ENCODE measurements around the gene CMC2.

CMC2 gene

GRCh38 chr16:81006813-81007695 lies at the start of gene CMC2, which contains the start of gene CENPN (continued):
- TF ChIP-seq PRDM10 (tag by site-specific recombination; IDR thresholded peaks at IDR 0.05), result peak; percentile 100
- no peak for TF ChIP-seq BCL6B (tag by site-specific recombination; IDR thresholded peaks at IDR 0.05)
- no peak for TF ChIP-seq ZNF16 (tag by site-specific recombination; IDR thresholded peaks at IDR 0.05; ENCODE audit: low read depth)
- TF ChIP-seq TSHZ1 (tag by site-specific recombination; IDR thresholded peaks at IDR 0.05; ENCODE audit: borderline replicate concordance), result no peak
- TF ChIP-seq ZNF292 (tag by site-specific recombination; IDR thresholded peaks at IDR 0.05; ENCODE audit: borderline replicate concordance, low read depth), result no peak
- peak; percentile 89 for TF ChIP-seq SP3 (tag by site-specific recombination; IDR thresholded peaks at IDR 0.05)
- TF ChIP-seq TCF7L2 (IDR thresholded peaks at IDR 0.05; ENCODE audit: borderline replicate concordance, low read depth, low read length), result peak; percentile 69; the same call in 1 of the 2 replicates
- no peak for TF ChIP-seq ZNF596 (tag by site-specific recombination; IDR thresholded peaks at IDR 0.05)
- no peak for TF ChIP-seq ZNF433 (tag by site-specific recombination; IDR thresholded peaks at IDR 0.05; ENCODE audit: low read depth)
- TF ChIP-seq HIC1 (tag by site-specific recombination; IDR thresholded peaks at IDR 0.05), result peak; percentile 49; the same call in 1 of the 2 replicates
- no peak for TF ChIP-seq ZNF140 (tag by site-specific recombination; IDR thresholded peaks at IDR 0.05)
- TF ChIP-seq ZNF514 (tag by site-specific recombination; IDR thresholded peaks at IDR 0.05), result no peak
- no peak for TF ChIP-seq YY1 (tag by site-specific recombination; IDR thresholded peaks at IDR 0.05)
- TF ChIP-seq GLI4 (tag by site-specific recombination; IDR thresholded peaks at IDR 0.05), result no peak
- TF ChIP-seq ZNF670 (tag by site-specific recombination; IDR thresholded peaks at IDR 0.05; ENCODE audit: low read depth), result no peak
- TF ChIP-seq ZNF426 (tag by site-specific recombination; IDR thresholded peaks at IDR 0.05), result no peak
- TF ChIP-seq ZNF274 (IDR thresholded peaks at IDR 0.05; ENCODE audit: low read length), result no peak
- TF ChIP-seq ZNF274 (tag by site-specific recombination; IDR thresholded peaks at IDR 0.05; ENCODE audit: borderline replicate concordance), result no peak
- peak; percentile 80; the same call in 1 of the 2 replicates for TF ChIP-seq KLF8 (tag by site-specific recombination; IDR thresholded peaks at IDR 0.05)
- TF ChIP-seq ZNF449 (tag by site-specific recombination; IDR thresholded peaks at IDR 0.05), result no peak; the same call in 1 of the 2 replicates
- peak; percentile 87 for TF ChIP-seq KLF10 (tag by site-specific recombination; IDR thresholded peaks at IDR 0.05)
- TF ChIP-seq ZNF585B (tag by site-specific recombination; IDR thresholded peaks at IDR 0.05), result no peak
- peak; percentile 98 for TF ChIP-seq ATF2 (tag by site-specific recombination; IDR thresholded peaks at IDR 0.05; ENCODE audit: low read depth)
- TF ChIP-seq GFI1B (tag by site-specific recombination; IDR thresholded peaks at IDR 0.05), result no peak
